ENCODE measurements around the gene ACAD11. TPM values are rescaled to one million over a fixed set of nuclear protein-coding genes. Genes with fewer than 3 reads are reported as not detected.
"Not testable (repeated sequence)": the region's sequence is repeated elsewhere in the genome, so short reads cannot be mapped to it uniquely, and the experiment has no call there.

Gene ACAD11
- total and polyA plus RNA-seq, 4 donors, result 52.2 to 357 (median 65.6) TPM

DNA sequence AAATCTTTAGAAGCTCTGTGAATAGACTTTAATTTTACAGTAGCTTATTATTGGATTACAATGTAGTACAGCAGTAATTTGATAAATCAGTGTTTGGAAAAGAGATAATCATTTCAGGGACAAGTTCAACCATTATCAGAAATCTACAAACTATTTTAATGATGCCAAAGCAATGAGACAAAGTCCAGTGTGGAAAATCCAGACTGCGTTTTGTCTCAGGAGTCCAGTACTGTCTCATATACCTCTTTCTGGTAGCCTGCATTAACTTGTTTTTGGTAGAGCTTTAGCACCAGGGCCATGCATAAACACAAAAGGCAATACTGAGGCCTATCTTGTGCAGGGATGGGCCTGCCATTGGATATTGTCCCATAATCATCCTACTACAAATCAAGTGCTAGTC is 42.8 kb downstream of the ACAD11 start:
- peak in 1 of 2 donors; percentile 20 for TF ChIP-seq HNF4A (conservative IDR thresholded peaks at IDR 0.05)
- TF ChIP-seq, protein P1, sequence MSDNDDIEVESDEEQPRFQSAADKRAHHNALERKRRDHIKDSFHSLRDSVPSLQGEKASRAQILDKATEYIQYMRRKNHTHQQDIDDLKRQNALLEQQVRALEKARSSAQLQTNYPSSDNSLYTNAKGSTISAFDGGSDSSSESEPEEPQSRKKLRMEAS (IDR thresholded peaks at IDR 0.05), result no peak
- no peak overlapping the region for H3K9ac ChIP-seq (ENCODE audit: low read depth in 1 of 2, low read length in 2 of 2)

DNA sequence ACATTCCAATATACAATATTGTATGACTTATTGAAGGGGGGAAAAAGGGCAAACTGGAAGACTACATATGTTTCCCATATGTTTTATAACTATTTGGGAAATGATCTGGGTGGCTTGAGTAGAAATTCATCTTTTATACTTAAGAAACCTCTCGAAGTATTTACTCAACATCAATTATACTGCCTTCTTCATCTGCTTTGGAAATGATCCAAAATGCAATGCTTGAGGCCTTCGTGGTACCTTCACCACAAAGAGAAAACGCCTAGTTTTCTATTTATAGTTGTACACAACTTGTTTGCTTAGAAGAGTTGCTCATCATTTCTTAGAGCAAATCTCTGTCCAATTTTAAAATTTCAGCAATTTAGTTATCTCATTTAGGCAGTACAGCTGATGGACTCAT is 43.7 kb downstream of the ACAD11 start:
- no peaks in the 10 kb centered on the region for H3K4me1 ChIP-seq (ENCODE audit: control insufficient read depth in 4 of 4, insufficient read depth in 4 of 4, low read length in 3 of 4)
- peaks cover 0 to under 1% (median 0%) of the 10 kb centered on the region in 4 donors for H3K9me3 ChIP-seq (ENCODE audit: control insufficient read depth in 4 of 4, low read length in 3 of 4)
- no peak for TF ChIP-seq SP1 (IDR thresholded peaks at IDR 0.05)
- TF ChIP-seq GABPA (IDR thresholded peaks at IDR 0.05 in 1 of 2, conservative IDR thresholded peaks at IDR 0.05 in 1 of 2), result no peak
- no peak for TF ChIP-seq EGR1 (IDR thresholded peaks at IDR 0.05; ENCODE audit: low read depth in 2 of 2)
- no peak for TF ChIP-seq ATF3 (IDR thresholded peaks at IDR 0.05)
- no peak for TF ChIP-seq REST (IDR thresholded peaks at IDR 0.05)
- TF ChIP-seq, protein P2, sequence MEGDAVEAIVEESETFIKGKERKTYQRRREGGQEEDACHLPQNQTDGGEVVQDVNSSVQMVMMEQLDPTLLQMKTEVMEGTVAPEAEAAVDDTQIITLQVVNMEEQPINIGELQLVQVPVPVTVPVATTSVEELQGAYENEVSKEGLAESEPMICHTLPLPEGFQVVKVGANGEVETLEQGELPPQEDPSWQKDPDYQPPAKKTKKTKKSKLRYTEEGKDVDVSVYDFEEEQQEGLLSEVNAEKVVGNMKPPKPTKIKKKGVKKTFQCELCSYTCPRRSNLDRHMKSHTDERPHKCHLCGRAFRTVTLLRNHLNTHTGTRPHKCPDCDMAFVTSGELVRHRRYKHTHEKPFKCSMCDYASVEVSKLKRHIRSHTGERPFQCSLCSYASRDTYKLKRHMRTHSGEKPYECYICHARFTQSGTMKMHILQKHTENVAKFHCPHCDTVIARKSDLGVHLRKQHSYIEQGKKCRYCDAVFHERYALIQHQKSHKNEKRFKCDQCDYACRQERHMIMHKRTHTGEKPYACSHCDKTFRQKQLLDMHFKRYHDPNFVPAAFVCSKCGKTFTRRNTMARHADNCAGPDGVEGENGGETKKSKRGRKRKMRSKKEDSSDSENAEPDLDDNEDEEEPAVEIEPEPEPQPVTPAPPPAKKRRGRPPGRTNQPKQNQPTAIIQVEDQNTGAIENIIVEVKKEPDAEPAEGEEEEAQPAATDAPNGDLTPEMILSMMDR (IDR thresholded peaks at IDR 0.05; ENCODE audit: low read depth, low read length, missing input control), result no peak
- WGBS, result 77% methylated on average over 3 of the region's 3 CpGs
- H3K4me3 ChIP-seq (ENCODE audit: low read depth in 1 of 3, low read length in 3 of 3), result no peak overlapping the region
- H3K36me3 ChIP-seq (ENCODE audit: control insufficient read depth in 4 of 4, insufficient read depth in 3 of 4, low read depth in 1 of 4, low read length in 3 of 4), result peaks cover 0 to 18% (median 12%) of the 10 kb centered on the region in 4 donors
- H3K9ac ChIP-seq (ENCODE audit: low read depth in 1 of 2, low read length in 2 of 2), result no peak overlapping the region
- H3K27me3 ChIP-seq (ENCODE audit: control insufficient read depth in 4 of 4, insufficient read depth in 4 of 4, low read length in 3 of 4), result no peaks in the 10 kb centered on the region
- DNase-seq (ENCODE audit: low spot score), result no peak
- H3K27ac ChIP-seq (ENCODE audit: low read depth in 1 of 2, low read length in 2 of 2), result no peak overlapping the region

More for the DNA sequence above, 42.8 kb downstream of the ACAD11 start:
- Histone ChIP-seq H3K4me3 (ENCODE audit: low read depth in 1 of 3, low read length in 3 of 3) (no peak overlapping the region), H3K27ac (ENCODE audit: low read depth in 1 of 2, low read length in 2 of 2) (no peak overlapping the region), H3K36me3 (ENCODE audit: control insufficient read depth in 4 of 4, insufficient read depth in 3 of 4, low read depth in 1 of 4, low read length in 3 of 4) (peaks cover 0 to 24% (median 15%) of the 10 kb centered on the region in 4 donors), H3K27me3 (ENCODE audit: control insufficient read depth in 4 of 4, insufficient read depth in 4 of 4, low read length in 3 of 4) (no peaks in the 10 kb centered on the region), H3K9me3 (ENCODE audit: control insufficient read depth in 4 of 4, low read length in 3 of 4) (peaks cover 0 to 3% (median 0%) of the 10 kb centered on the region in 4 donors), H3K4me1 (ENCODE audit: control insufficient read depth in 4 of 4, insufficient read depth in 4 of 4, low read length in 3 of 4) (no peaks in the 10 kb centered on the region)
- no peak for DNase-seq (ENCODE audit: low spot score)
- WGBS, result 47% methylated on average over 1 of the region's 1 CpG

DNA sequence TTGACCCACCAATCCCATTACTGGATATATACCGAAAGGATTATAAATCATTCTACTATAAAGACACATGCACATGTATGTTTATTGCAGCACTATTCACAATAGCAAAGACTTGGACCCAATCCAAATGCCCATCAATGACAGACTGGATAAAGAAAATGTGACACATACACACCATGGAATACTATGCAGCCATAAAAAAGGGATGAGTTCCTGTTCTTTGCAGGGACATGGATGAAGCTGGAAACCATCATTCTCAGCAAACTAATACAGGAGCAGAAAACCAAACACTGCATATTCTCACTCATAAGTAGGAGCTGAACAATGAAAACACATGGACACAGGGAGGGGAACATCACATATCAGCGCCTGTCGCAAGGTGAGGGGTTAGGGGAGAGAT is 44.3 kb downstream of the ACAD11 start:
- H3K9me3 ChIP-seq (ENCODE audit: control insufficient read depth in 4 of 4, low read length in 3 of 4); H3K9ac ChIP-seq (ENCODE audit: low read depth in 1 of 2, low read length in 2 of 2); H3K27ac ChIP-seq (ENCODE audit: low read depth in 1 of 2, low read length in 2 of 2); H3K4me3 ChIP-seq (ENCODE audit: low read depth in 1 of 3, low read length in 3 of 3); H3K4me1 ChIP-seq (ENCODE audit: control insufficient read depth in 4 of 4, insufficient read depth in 4 of 4, low read length in 3 of 4); H3K27me3 ChIP-seq (ENCODE audit: control insufficient read depth in 4 of 4, insufficient read depth in 4 of 4, low read length in 3 of 4); DNase-seq (ENCODE audit: low spot score): not testable (repeated sequence)
- WGBS, result 98% methylated on average over 3 of the region's 3 CpGs
- H3K36me3 ChIP-seq (ENCODE audit: control insufficient read depth in 4 of 4, insufficient read depth in 3 of 4, low read depth in 1 of 4, low read length in 3 of 4), result peaks cover 0 to 17% (median 10%) of the 10 kb centered on the region in 4 donors

DNA sequence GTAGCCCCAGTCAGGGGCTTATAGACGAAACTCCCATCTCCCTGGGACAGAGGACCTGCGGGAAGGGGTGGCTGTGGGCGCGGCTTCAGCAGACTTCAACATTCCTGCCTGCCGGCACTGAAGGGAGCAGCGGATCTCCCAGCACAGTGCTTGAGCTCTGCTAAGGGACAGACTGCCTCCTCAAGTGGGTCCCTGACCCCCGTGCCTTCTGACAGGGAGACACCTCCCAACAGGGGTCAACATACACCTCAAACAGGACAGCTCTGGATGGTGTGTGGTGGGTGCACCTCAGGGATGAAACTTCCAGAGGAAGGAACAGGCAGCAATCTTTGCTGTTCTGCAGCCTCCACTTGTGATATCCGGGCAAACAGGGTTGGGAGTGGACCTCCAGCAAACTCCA is 53.0 kb downstream of the ACAD11 start:
- not testable (repeated sequence) for H3K4me3 ChIP-seq (ENCODE audit: low read depth in 1 of 3, low read length in 3 of 3); H3K9ac ChIP-seq (ENCODE audit: low read depth in 1 of 2, low read length in 2 of 2); H3K27me3 ChIP-seq (ENCODE audit: control insufficient read depth in 4 of 4, insufficient read depth in 4 of 4, low read length in 3 of 4); H3K9me3 ChIP-seq (ENCODE audit: control insufficient read depth in 4 of 4, low read length in 3 of 4); DNase-seq (ENCODE audit: low spot score); H3K4me1 ChIP-seq (ENCODE audit: control insufficient read depth in 4 of 4, insufficient read depth in 4 of 4, low read length in 3 of 4); H3K27ac ChIP-seq (ENCODE audit: low read depth in 1 of 2, low read length in 2 of 2)
- WGBS, result 93% methylated on average over 8 of the region's 8 CpGs
- peaks cover 0 to 26% (median 22%) of the 10 kb centered on the region in 4 donors for H3K36me3 ChIP-seq (ENCODE audit: control insufficient read depth in 4 of 4, insufficient read depth in 3 of 4, low read depth in 1 of 4, low read length in 3 of 4)

Data from liver (tissue), 9 donors.